Kidney (tissue), 14 donors: Measurements from ENCODE around the gene NDUFS2. TPM values are rescaled to one million over a fixed set of nuclear protein-coding genes. Genes with fewer than 3 reads are reported as not detected.

Source experiments
- DNase-seq, 5 donors: peaks; one replicate each; pipeline ENCODE4 v3.0.0-alpha.2; 2013 to 2020
- FAIRE-seq: peaks from 2 replicates; lab custom pipeline; 2012; peaks lifted over from hg19 to GRCh38; lab: Jason Lieb, UNC
- H3K27ac ChIP-seq, 2 donors: one replicate each; pipeline ENCODE4 v1.7.0; 2013; ENCODE audit warnings: low read depth in 2 of 2, low read length in 2 of 2, inconsistent platforms in 1 of 2
- H3K27me3 ChIP-seq: one replicate; pipeline ENCODE4 v1.7.1; 2013; ENCODE audit warnings: low read length, inconsistent platforms; ENCODE audit not compliant: control insufficient read depth, insufficient read depth
- H3K36me3 ChIP-seq, 3 donors: one replicate each; pipeline versions ENCODE4 v1.7.0 to v1.7.1; 2013; ENCODE audit warnings: low read length in 3 of 3, control low read depth in 1 of 3, inconsistent platforms in 1 of 3; ENCODE audit not compliant: insufficient read depth in 3 of 3, control insufficient read depth in 2 of 3
- H3K4me1 ChIP-seq, 3 donors: one replicate each; pipeline versions ENCODE4 v1.7.0 to v1.7.1; 2013; ENCODE audit warnings: low read length in 3 of 3, inconsistent platforms in 1 of 3, low read depth in 1 of 3; ENCODE audit not compliant: control insufficient read depth in 2 of 3, insufficient read depth in 2 of 3
- H3K4me3 ChIP-seq, 3 donors: one replicate each; pipeline versions ENCODE4 v1.7.0 to v1.8.1; 2013; ENCODE audit warnings: low read length in 3 of 3, control low read depth in 1 of 3, inconsistent platforms in 1 of 3
- H3K9ac ChIP-seq, 3 donors: one replicate each; pipeline versions ENCODE4 v1.7.0 to v1.7.1; 2013; ENCODE audit warnings: low read length in 3 of 3, control low read depth in 1 of 3, inconsistent platforms in 1 of 3
- H3K9me3 ChIP-seq, 3 donors: one replicate each; pipeline versions ENCODE4 v1.7.0 to v1.7.1; 2013; ENCODE audit warnings: low read length in 3 of 3, control low read depth in 1 of 3, inconsistent platforms in 1 of 3; ENCODE audit not compliant: control insufficient read depth in 2 of 3, insufficient read depth in 1 of 3
- intact Hi-C: fragments of 100-400 bp; cut with DNase I; formaldehyde crosslinking; loops from one replicate; pipeline ENCODE4 v1.11.1; 2022
- polyA plus RNA-seq: library from polyadenylated mRNA; stranded (reverse); fragments of 350-450 nt; fragmentation: Illumina TruSeq; extraction: RNeasy Lipid Tissue Mini Kit (QIAGEN cat#74804); gene quantifications from one replicate; pipeline ENCODE4 v1.2.3, GENCODE V29; 2014; ENCODE audit warnings: low read depth, low replicate concordance; ENCODE audit not compliant: insufficient read depth
- total RNA-seq: library from RNA; stranded (reverse); fragmentation: NEBNext Ultra II Directional; extraction: Animal tissue kit (Norgen Biotek cat#: 25700); gene quantifications from one replicate; pipeline ENCODE4 v1.2.1, GENCODE V29; 2021
- TF ChIP-seq, protein P1 (sequence below): IDR thresholded peaks from 3 replicates; pipeline ENCODE4 v1.5.1; 2012; ENCODE audit warnings: mild to moderate bottlenecking, moderate library complexity, borderline replicate concordance; ENCODE audit not compliant: insufficient read depth; ENCODE audit errors: extremely low read depth
- donor health status: control.
- donor health status: control.
- donor health status: control.
- donor health status: control.
- donor health status: control.
- donor health status: DM: yes; HTN: yes; CAD: no.
- donor health status: Normal renal cell carcinoma (clear cell type).

Gene NDUFS2
- total and polyA plus RNA-seq, 2 donors from 2014 or later = 92.7 to 197 TPM

DNA sequence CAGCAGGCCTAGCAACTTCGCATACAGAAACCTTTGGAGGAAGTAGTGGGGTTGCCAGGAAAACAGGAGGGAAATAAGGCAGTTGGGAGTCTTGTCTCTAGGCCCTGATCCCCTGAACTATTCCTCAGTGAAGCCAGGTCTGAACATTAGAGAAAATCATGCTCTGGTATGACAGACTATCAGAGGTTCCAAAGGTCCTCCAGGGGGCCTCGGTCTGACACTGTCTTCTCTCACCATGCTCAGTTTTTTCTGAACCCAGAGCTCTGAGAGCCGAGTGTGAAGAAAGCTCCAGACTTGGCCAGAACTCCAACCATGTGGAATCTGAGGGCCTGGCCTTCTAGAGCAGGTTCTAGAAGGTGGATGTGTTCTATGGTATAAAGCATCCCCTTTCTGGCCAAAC lies 27.7 kb downstream of the NDUFS2 start:
- TF ChIP-seq, protein P1, sequence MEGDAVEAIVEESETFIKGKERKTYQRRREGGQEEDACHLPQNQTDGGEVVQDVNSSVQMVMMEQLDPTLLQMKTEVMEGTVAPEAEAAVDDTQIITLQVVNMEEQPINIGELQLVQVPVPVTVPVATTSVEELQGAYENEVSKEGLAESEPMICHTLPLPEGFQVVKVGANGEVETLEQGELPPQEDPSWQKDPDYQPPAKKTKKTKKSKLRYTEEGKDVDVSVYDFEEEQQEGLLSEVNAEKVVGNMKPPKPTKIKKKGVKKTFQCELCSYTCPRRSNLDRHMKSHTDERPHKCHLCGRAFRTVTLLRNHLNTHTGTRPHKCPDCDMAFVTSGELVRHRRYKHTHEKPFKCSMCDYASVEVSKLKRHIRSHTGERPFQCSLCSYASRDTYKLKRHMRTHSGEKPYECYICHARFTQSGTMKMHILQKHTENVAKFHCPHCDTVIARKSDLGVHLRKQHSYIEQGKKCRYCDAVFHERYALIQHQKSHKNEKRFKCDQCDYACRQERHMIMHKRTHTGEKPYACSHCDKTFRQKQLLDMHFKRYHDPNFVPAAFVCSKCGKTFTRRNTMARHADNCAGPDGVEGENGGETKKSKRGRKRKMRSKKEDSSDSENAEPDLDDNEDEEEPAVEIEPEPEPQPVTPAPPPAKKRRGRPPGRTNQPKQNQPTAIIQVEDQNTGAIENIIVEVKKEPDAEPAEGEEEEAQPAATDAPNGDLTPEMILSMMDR = no peak
- no peak overlapping the region for H3K9ac ChIP-seq
- H3K36me3 ChIP-seq = peaks cover 3 to 15% (median 13%) of the 10 kb centered on the region in 3 donors
- no peaks in the 10 kb centered on the region for H3K27me3 ChIP-seq
- no peak for FAIRE-seq
- no peaks in the 10 kb centered on the region for H3K9me3 ChIP-seq
- intact Hi-C loops = no loop called here
- H3K4me3 ChIP-seq = no peak overlapping the region
- DNase-seq = no peak
- H3K27ac ChIP-seq = no peak overlapping the region
- peaks cover 2 to 17% (median 8%) of the 10 kb centered on the region in 3 donors for H3K4me1 ChIP-seq

DNA sequence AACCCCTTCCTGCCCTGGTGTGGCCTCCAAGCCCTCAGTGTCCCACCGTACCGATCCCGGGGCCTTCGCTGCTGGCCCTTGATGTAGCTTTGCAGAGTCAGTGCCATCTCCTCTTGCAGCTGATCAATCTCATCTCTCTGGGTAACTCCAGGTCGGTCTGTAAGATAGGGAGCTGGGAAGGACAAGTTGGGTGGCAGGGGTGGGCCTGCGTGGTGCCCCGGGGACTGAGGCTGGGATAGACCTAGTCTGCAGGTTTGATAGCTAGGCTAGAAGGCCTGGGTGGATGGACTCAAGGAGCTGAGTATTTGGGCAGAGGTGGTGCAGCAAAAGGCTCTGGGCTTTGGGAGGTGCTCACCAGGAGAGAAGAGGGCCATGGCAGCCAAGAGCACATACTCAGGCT lies 28.6 kb downstream of the NDUFS2 start:
- Histone ChIP-seq H3K36me3 (peaks cover 3 to 15% (median 13%) of the 10 kb centered on the region in 3 donors), H3K4me1 (peaks cover 0 to 13% (median 8%) of the 10 kb centered on the region in 3 donors), H3K9ac (no peak overlapping the region), H3K27me3 (no peaks in the 10 kb centered on the region), H3K27ac (no peak overlapping the region), H3K4me3 (no peak overlapping the region), H3K9me3 (no peaks in the 10 kb centered on the region)
- intact Hi-C loops = no loop called here
- DNase-seq (no peak), FAIRE-seq (no peak)
- TF ChIP-seq, protein P1 = no peak

DNA sequence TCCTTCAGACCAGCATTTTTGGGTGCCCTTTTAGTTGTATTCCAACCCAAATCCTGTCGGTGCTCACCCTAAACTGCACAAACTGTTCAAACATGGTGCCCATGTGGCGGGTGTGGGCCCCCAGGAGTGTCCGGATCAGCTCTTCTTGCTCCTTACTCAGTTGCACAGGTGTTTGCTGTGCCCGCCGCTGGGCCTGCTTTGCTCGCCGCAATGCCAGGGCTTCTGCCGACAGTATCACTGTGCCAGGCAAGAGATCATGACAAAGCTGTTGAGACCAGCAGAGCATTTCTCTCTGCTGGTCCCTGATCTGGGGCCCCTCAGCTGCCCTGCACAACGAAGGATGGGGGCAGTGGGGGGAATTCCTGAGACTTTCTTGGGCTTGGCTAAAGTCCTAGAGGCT lies 30.9 kb downstream of the NDUFS2 start:
- TF ChIP-seq, protein P1 = no peak

More for the DNA sequence above, 30.9 kb downstream of the NDUFS2 start:
- H3K9ac ChIP-seq = no peak overlapping the region
- no peak overlapping the region for H3K27ac ChIP-seq
- no peak for FAIRE-seq
- no peaks in the 10 kb centered on the region for H3K27me3 ChIP-seq
- no peaks in the 10 kb centered on the region for H3K9me3 ChIP-seq
- no peak for DNase-seq
- intact Hi-C loops = no loop called here
- no peak overlapping the region for H3K4me3 ChIP-seq
- H3K36me3 ChIP-seq = peaks cover 3 to 15% (median 13%) of the 10 kb centered on the region in 3 donors
- H3K4me1 ChIP-seq = peaks cover 0 to 3% (median 0%) of the 10 kb centered on the region in 3 donors
